ENCODE data around the gene CTU2. TPM values are rescaled to one million over a fixed set of nuclear protein-coding genes. Genes with fewer than 3 reads are reported as not detected.
A peak's percentile ranks its signal among the peaks of the same experiment; 100 is the strongest.

CTU2 gene
- polyA plus RNA-seq, 1 donor, result 11.0 TPM

GRCh38 chr16:88705076-88705684 is 1.1 kb upstream of the CTU2 start:
- DNase-seq, result no peak
- H3K27ac ChIP-seq (ENCODE audit: low read length), result no peak overlapping the region
- WGBS (ENCODE audit: insufficient coverage, low lambda C conversion rate), result no CpG with 5 or more reads among the region's 9 CpGs
- peaks cover 7% of the 10 kb centered on the region for H3K36me3 ChIP-seq (ENCODE audit: control insufficient read depth, insufficient read depth, low read length)
- peaks cover 12% of the 10 kb centered on the region for H3K4me1 ChIP-seq (ENCODE audit: control insufficient read depth, insufficient read depth, low read length)
- H3K4me3 ChIP-seq (ENCODE audit: low read length), result peak overlapping the region; percentile 50
- no peaks in the 10 kb centered on the region for H3K9me3 ChIP-seq (ENCODE audit: control insufficient read depth, low read depth, low read length)
- no peaks in the 10 kb centered on the region for H3K27me3 ChIP-seq (ENCODE audit: control insufficient read depth, insufficient read depth, low read length)

DNA sequence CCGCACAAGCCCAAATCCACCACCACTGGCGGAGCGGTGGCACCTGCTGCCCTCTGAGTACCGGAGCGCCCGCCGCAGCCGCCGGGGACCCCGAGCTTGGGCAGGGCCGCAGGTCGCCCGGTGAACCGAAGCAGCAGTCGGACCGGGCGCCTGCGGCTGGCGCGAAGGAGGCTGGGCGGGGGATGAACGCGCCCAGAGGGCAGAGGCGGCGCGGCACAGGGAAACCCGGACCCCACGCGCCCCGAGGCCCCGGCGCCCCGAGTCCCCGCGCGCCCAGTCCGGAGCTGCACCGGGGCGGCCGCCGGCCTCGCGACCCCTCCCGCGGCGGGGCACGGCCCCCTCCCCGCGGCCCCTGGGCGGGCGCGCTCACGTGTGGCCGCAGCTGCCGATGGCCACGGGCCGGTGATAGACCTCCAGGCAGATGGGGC is 488 bp upstream of the CTU2 start:
- H3K36me3 ChIP-seq (ENCODE audit: control insufficient read depth, insufficient read depth, low read length), result peaks cover 3% of the 10 kb centered on the region
- H3K27me3 ChIP-seq (ENCODE audit: control insufficient read depth, insufficient read depth, low read length), result no peaks in the 10 kb centered on the region
- DNase-seq, result no peak
- H3K27ac ChIP-seq (ENCODE audit: low read length), result no peak overlapping the region
- peak overlapping the region; percentile 50 for H3K4me3 ChIP-seq (ENCODE audit: low read length)
- no peaks in the 10 kb centered on the region for H3K9me3 ChIP-seq (ENCODE audit: control insufficient read depth, low read depth, low read length)
- peaks cover 12% of the 10 kb centered on the region for H3K4me1 ChIP-seq (ENCODE audit: control insufficient read depth, insufficient read depth, low read length)
- WGBS (ENCODE audit: insufficient coverage, low lambda C conversion rate), result no CpG with 5 or more reads among the region's 57 CpGs

- Histone ChIP-seq H3K4me1 (ENCODE audit: control insufficient read depth, insufficient read depth, low read length) (peaks cover 12% of the 10 kb centered on the region), H3K27ac (ENCODE audit: low read length) (no peak overlapping the region), H3K4me3 (ENCODE audit: low read length) (peak overlapping the region; percentile 88), H3K36me3 (ENCODE audit: control insufficient read depth, insufficient read depth, low read length) (peaks cover 3% of the 10 kb centered on the region), H3K27me3 (ENCODE audit: control insufficient read depth, insufficient read depth, low read length) (no peaks in the 10 kb centered on the region), H3K9me3 (ENCODE audit: control insufficient read depth, low read depth, low read length) (no peaks in the 10 kb centered on the region)
- no CpG with 5 or more reads among the region's 17 CpGs for WGBS (ENCODE audit: insufficient coverage, low lambda C conversion rate)
- no peak for DNase-seq
Measured at GRCh38 chr16:88706965-88707826, 893 bp downstream of the CTU2 start.

GRCh38 chr16:88710556-88710955 is 4.3 kb downstream of the CTU2 start:
- Histone ChIP-seq H3K4me1 (ENCODE audit: control insufficient read depth, insufficient read depth, low read length) (peaks cover 5% of the 10 kb centered on the region), H3K27ac (ENCODE audit: low read length) (no peak overlapping the region), H3K27me3 (ENCODE audit: control insufficient read depth, insufficient read depth, low read length) (no peaks in the 10 kb centered on the region), H3K9me3 (ENCODE audit: control insufficient read depth, low read depth, low read length) (no peaks in the 10 kb centered on the region), H3K4me3 (ENCODE audit: low read length) (no peak overlapping the region), H3K36me3 (ENCODE audit: control insufficient read depth, insufficient read depth, low read length) (peaks cover 27% of the 10 kb centered on the region)
- WGBS (ENCODE audit: insufficient coverage, low lambda C conversion rate), result no CpG with 5 or more reads among the region's 16 CpGs
- no peak for DNase-seq

GRCh38 chr16:88711750-88712340 is 5.5 kb downstream of the CTU2 start:
- Histone ChIP-seq H3K27me3 (ENCODE audit: control insufficient read depth, insufficient read depth, low read length) (no peaks in the 10 kb centered on the region), H3K27ac (ENCODE audit: low read length) (no peak overlapping the region), H3K9me3 (ENCODE audit: control insufficient read depth, low read depth, low read length) (no peaks in the 10 kb centered on the region), H3K36me3 (ENCODE audit: control insufficient read depth, insufficient read depth, low read length) (peaks cover 40% of the 10 kb centered on the region), H3K4me3 (ENCODE audit: low read length) (no peak overlapping the region), H3K4me1 (ENCODE audit: control insufficient read depth, insufficient read depth, low read length) (peaks cover 5% of the 10 kb centered on the region)
- no CpG with 5 or more reads among the region's 18 CpGs for WGBS (ENCODE audit: insufficient coverage, low lambda C conversion rate)
- DNase-seq, result no peak

DNA sequence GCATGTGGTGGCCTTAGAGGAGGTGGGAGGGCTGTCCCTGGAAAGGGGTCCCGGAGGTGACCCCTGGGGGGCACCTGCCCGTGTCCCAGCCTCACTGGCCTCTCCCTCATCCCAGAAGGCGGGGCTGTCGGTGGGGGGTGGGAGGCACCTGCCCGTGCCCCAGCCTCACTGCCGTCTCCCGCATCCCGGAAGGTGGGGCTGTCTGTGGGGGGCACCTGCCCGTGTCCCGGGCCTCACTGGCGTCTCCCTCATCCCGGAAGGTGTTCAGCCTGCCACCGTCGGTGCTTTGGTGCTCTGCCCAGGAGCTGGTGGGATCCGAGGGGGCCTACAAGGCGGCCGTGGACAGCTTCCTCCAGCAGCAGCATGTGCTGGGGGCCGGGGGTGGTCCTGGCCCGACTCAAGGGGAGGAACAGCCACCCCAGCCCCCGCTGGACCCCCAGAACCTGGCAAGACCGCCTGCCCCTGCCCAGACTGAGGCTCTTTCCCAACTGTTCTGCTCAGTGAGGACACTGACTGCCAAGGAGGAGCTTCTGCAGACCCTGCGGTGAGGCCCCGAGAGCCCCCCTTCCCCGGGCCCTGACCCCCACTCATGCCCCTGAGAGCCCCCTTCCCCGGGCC is 6.2 kb downstream of the CTU2 start:
- Histone ChIP-seq H3K4me1 (ENCODE audit: control insufficient read depth, insufficient read depth, low read length) (peaks cover under 1% of the 10 kb centered on the region), H3K36me3 (ENCODE audit: control insufficient read depth, insufficient read depth, low read length) (peaks cover 45% of the 10 kb centered on the region), H3K4me3 (ENCODE audit: low read length) (no peak overlapping the region), H3K27me3 (ENCODE audit: control insufficient read depth, insufficient read depth, low read length) (no peaks in the 10 kb centered on the region), H3K9me3 (ENCODE audit: control insufficient read depth, low read depth, low read length) (no peaks in the 10 kb centered on the region), H3K27ac (ENCODE audit: low read length) (no peak overlapping the region)
- DNase-seq, result no peak
- WGBS (ENCODE audit: insufficient coverage, low lambda C conversion rate), result no CpG with 5 or more reads among the region's 25 CpGs

DNA sequence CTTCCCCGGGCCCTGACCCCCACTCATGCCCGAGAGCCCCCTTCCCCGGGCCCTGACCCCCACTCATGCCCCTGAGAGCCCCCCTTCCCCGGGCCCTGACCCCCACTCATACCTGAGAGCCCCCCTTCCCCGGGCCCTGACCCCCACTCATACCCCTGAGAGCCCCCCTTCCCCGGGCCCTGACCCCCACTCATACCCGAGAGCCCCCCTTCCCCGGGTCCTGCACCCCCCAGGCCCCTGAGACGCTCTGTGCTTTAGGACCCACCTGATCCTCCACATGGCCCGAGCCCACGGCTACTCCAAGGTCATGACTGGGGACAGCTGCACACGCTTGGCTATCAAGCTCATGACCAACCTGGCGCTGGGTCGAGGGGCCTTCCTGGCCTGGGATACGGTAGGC is 6.8 kb downstream of the CTU2 start:
- WGBS (ENCODE audit: insufficient coverage, low lambda C conversion rate), result no CpG with 5 or more reads among the region's 15 CpGs
- H3K27me3 ChIP-seq (ENCODE audit: control insufficient read depth, insufficient read depth, low read length), result no peaks in the 10 kb centered on the region
- no peak for DNase-seq
- no peak overlapping the region for H3K27ac ChIP-seq (ENCODE audit: low read length)
- H3K4me1 ChIP-seq (ENCODE audit: control insufficient read depth, insufficient read depth, low read length), result no peaks in the 10 kb centered on the region
- no peaks in the 10 kb centered on the region for H3K9me3 ChIP-seq (ENCODE audit: control insufficient read depth, low read depth, low read length)
- H3K36me3 ChIP-seq (ENCODE audit: control insufficient read depth, insufficient read depth, low read length), result peaks cover 50% of the 10 kb centered on the region
- no peak overlapping the region for H3K4me3 ChIP-seq (ENCODE audit: low read length)

- no peaks in the 10 kb centered on the region for H3K4me1 ChIP-seq (ENCODE audit: control insufficient read depth, insufficient read depth, low read length)
- no peak overlapping the region for H3K4me3 ChIP-seq (ENCODE audit: low read length)
- H3K9me3 ChIP-seq (ENCODE audit: control insufficient read depth, low read depth, low read length), result no peaks in the 10 kb centered on the region
- H3K27ac ChIP-seq (ENCODE audit: low read length), result no peak overlapping the region
- no CpG with 5 or more reads among the region's 30 CpGs for WGBS (ENCODE audit: insufficient coverage, low lambda C conversion rate)
- DNase-seq, result no peak
- peaks cover 56% of the 10 kb centered on the region for H3K36me3 ChIP-seq (ENCODE audit: control insufficient read depth, insufficient read depth, low read length)
- no peaks in the 10 kb centered on the region for H3K27me3 ChIP-seq (ENCODE audit: control insufficient read depth, insufficient read depth, low read length)
Measured at GRCh38 chr16:88713568-88714419, 7.5 kb downstream of the CTU2 start.

DNA sequence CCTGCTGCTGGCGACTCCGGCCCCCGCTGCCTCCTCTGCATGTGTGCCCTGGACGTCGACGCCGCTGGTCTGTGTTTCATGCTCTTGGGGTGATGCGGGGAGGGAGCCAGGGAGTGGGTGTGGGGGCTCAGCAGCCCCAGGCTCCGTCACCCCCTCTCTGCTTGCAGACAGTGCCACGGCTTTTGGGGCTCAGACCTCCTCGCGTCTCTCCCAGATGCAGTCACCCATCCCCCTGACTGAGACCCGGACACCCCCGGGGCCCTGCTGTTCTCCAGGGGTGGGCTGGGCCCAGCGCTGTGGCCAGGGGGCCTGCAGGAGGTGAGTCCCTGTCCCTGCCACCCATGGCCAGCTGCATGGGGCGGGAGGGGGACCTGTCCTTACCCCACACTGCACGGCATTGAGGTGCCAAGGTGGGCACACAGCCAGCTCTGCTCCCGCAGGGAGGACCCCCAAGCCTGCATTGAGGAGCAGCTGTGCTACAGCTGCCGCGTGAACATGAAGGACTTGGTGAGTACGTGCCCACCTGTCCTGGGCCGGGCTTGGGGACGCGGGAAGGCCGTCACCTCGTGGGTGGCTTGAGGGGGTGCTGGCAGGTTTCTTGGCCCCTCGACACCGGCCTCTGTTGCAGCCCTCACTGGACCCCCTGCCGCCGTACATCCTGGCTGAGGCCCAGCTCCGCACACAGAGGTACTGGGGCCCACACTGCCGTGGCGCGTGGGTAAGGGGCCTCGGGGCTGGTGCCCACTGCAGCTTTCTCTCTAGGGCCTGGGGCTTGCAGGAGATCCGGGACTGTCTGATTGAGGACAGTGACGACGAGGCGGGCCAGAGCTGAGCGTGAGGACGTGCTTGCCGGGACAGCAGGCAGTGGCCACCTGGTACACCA is 8.4 kb downstream of the CTU2 start:
- Histone ChIP-seq H3K9me3 (ENCODE audit: control insufficient read depth, low read depth, low read length) (no peaks in the 10 kb centered on the region), H3K4me3 (ENCODE audit: low read length) (no peak overlapping the region), H3K4me1 (ENCODE audit: control insufficient read depth, insufficient read depth, low read length) (no peaks in the 10 kb centered on the region), H3K27me3 (ENCODE audit: control insufficient read depth, insufficient read depth, low read length) (no peaks in the 10 kb centered on the region), H3K36me3 (ENCODE audit: control insufficient read depth, insufficient read depth, low read length) (peaks cover 65% of the 10 kb centered on the region), H3K27ac (ENCODE audit: low read length) (no peak overlapping the region)
- no peak for DNase-seq
- WGBS (ENCODE audit: insufficient coverage, low lambda C conversion rate), result no CpG with 5 or more reads among the region's 42 CpGs

Data from large intestine (tissue), 3 donors.